ENCODE results near the gene CLINT1.

GRCh38 chr5:157812086-157812485 is 46.9 kb downstream of the CLINT1 start:
- TF ChIP-seq, protein P1, sequence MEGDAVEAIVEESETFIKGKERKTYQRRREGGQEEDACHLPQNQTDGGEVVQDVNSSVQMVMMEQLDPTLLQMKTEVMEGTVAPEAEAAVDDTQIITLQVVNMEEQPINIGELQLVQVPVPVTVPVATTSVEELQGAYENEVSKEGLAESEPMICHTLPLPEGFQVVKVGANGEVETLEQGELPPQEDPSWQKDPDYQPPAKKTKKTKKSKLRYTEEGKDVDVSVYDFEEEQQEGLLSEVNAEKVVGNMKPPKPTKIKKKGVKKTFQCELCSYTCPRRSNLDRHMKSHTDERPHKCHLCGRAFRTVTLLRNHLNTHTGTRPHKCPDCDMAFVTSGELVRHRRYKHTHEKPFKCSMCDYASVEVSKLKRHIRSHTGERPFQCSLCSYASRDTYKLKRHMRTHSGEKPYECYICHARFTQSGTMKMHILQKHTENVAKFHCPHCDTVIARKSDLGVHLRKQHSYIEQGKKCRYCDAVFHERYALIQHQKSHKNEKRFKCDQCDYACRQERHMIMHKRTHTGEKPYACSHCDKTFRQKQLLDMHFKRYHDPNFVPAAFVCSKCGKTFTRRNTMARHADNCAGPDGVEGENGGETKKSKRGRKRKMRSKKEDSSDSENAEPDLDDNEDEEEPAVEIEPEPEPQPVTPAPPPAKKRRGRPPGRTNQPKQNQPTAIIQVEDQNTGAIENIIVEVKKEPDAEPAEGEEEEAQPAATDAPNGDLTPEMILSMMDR (conservative IDR thresholded peaks at IDR 0.05; ENCODE audit: low read depth in 2 of 2), result no peak
- TF ChIP-seq EZH2 (IDR thresholded peaks at IDR 0.05; ENCODE audit: low read depth, unreplicated experiment), result no peak
- TF ChIP-seq JUNB (IDR thresholded peaks at IDR 0.05; ENCODE audit: unreplicated experiment), result no peak
- no peak for TF ChIP-seq CREB1 (CRISPR knock-in tag; IDR thresholded peaks at IDR 0.05; ENCODE audit: low read depth)
- no peak for TF ChIP-seq POLR2AphosphoS5 (IDR thresholded peaks at IDR 0.05; ENCODE audit: low read depth)
- no peak for TF ChIP-seq ZNF114 (CRISPR knock-in tag; IDR thresholded peaks at IDR 0.05)
- TF ChIP-seq EZH2phosphoT487 (IDR thresholded peaks at IDR 0.05; ENCODE audit: unreplicated experiment), result no peak
